Activated CD8-positive, alpha-beta memory T cell treated with anti-CD3 and anti-CD28 coated beads for 36 hours (primary cell): Measurements from ENCODE around the gene DDX42. TPM values are rescaled to one million over a fixed set of nuclear protein-coding genes. Genes with fewer than 3 reads are reported as not detected.

ENCODE experiments used
- CTCF ChIA-PET: fragments of 350-600 bp; sonication (Branson Sonifier 250); formaldehyde crosslinking; loops from one replicate; lab custom pipeline; 2021; ENCODE audit warnings: antibody characterized with exemption; lab: Charles Lee
- POLR2A ChIA-PET: fragments of 350-600 bp; sonication (Branson Sonifier 250); formaldehyde crosslinking; loops from one replicate; lab custom pipeline; 2021; ENCODE audit warnings: antibody characterized with exemption; lab: Charles Lee
- total RNA-seq, 2 experiments: library from RNA; stranded (reverse); gene quantifications; one replicate each; pipeline ENCODE4 v1.2.3, GENCODE V29; 2021

DDX42 gene
- total RNA-seq, 2 experiments from 2014 or later = 102 to 113 TPM

DNA sequence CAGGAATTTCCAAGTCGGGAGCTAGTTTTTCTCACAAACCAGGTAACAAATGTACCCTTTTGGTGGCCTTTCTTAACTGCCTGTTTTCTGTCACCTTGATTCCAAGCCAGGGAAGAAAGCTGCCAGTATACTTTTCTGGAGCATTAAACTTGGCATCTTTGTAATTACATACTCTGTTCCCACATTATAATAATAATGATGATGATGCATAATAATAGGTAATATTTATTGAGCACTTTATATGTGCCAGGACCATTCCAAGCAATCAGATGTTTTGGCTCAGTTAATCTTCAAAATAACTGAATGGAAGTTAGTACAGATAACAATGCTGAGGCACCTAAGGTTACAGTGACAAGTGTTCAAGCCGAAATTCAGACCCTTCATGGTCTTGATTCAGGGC, 42.2 kb downstream of the DDX42 start:
- ChIA-PET CTCF (no interaction called here), POLR2A (no interaction called here)

DNA sequence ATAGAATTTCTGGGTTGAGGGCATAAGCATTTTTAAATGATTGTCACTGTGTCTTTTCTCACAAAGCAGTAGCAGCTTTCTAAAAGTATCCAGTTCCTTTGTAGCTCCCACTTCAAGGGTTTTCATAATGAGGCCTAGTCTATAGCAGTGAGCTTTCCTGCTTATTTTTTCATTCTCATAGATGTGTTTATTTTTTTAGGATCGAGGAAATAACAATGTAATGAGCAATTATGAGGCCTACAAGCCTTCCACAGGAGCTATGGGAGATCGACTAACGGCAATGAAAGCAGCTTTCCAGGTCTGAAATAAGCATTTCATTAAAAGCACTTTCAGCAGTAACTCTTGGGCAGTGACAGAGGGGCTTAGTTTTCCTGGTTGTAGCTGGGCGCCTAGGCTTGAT, 42.7 kb downstream of the DDX42 start:
- POLR2A ChIA-PET = interaction anchor here (1.9 kb wide), 1 partner anchor 14 kb away, joined by 6 read pairs; no protein-coding TSS in a partner anchor

DNA sequence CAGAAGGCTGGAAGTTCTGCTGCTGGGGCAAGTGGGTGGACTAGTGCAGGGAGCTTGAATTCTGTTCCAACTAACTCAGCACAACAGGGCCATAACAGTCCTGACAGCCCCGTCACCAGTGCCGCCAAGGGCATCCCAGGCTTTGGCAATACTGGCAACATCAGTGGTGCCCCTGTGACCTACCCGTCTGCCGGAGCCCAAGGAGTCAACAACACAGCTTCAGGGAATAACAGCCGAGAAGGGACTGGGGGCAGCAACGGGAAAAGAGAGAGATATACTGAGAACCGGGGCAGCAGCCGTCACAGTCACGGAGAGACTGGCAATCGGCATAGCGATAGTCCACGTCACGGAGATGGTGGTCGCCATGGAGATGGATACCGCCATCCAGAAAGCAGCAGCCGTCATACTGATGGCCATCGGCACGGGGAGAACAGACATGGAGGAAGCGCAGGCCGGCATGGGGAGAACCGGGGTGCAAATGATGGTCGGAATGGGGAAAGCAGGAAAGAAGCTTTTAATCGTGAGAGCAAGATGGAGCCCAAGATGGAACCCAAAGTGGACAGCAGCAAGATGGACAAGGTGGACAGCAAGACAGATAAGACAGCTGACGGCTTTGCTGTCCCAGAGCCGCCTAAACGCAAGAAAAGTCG, 43.9 kb downstream of the DDX42 start:
- POLR2A ChIA-PET = interaction anchor here (0.6 to 1.9 kb wide), 2 partner anchors 13 to 44 kb away, joined by 3 to 6 read pairs; partner anchors contain the start of gene DDX42

More for the DNA sequence above, 42.7 kb downstream of the DDX42 start:
- CTCF ChIA-PET = no interaction called here

DNA sequence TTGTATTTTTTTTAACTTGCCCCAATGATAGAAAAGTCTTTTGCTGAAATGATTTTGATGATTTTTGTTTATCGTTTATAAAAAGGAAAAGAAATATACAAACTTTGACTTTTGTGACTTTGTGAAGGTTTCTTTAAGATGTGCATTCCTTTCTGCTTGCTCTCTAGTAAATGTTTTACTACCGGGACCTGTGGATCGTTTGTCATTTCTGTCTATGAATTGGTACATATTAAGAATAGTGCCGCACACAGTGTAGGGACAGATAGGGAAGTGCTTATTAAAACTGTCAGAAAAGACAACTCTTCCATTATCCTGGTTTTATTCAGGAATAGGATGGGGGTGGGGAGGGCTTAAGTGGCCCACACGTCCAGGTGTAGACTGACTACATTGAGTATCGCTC, 45.2 kb downstream of the DDX42 start:
- CTCF ChIA-PET = interaction anchor here (1.6 kb wide), 1 partner anchor 16 kb away, joined by 7 read pairs; no protein-coding TSS in a partner anchor
- POLR2A ChIA-PET = no interaction called here

More for the DNA sequence above, 43.9 kb downstream of the DDX42 start:
- CTCF ChIA-PET = interaction anchor here (1.6 kb wide), 1 partner anchor 17 kb away, joined by 7 read pairs; no protein-coding TSS in a partner anchor

DNA sequence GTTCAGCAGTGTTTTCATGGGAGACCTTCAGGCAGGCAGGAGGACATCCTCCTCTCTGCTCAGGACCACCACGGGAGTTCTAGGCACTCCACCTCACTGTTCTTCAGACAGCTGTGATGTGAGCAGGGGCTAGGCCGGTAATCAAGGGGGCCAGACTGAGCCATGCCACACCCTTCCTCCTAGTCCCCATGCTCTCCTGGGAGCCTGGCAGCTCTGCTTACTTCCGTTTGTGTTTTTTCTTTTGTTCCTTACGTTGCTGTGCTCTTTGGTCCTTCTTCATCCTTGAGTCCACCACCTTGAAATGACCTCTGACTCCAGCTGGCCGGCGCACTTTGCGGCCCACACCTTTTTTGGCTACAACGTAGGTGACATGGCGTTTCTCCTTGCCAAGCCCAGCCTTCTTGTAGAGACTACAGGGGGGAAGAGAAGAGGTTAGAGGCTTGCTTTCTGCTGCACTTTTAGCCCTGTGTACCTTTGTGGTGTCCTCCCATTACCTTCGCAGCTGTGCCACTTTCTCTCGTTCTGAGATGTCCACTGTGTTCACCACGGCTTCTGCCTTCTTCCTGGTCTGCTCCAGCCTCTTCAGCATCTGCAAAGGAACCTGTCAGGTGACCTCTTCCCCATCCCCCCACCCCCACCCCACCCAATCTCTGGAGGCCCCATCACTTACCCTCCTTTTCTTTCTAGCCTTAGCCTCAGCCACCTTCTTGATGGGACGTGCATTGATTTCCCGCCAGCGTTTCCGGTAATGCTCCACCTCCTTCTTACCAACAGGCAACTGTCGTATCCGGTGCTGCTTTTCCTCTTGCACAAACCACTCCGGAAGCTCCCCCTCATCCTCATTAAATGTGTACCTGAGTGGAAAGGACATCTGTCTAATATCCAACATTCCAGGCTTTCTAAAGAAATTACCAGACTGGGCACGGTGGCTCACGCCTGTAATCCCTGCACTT, 45.9 kb downstream of the DDX42 start:
- CTCF ChIA-PET = no interaction called here
- POLR2A ChIA-PET = no interaction called here

DNA sequence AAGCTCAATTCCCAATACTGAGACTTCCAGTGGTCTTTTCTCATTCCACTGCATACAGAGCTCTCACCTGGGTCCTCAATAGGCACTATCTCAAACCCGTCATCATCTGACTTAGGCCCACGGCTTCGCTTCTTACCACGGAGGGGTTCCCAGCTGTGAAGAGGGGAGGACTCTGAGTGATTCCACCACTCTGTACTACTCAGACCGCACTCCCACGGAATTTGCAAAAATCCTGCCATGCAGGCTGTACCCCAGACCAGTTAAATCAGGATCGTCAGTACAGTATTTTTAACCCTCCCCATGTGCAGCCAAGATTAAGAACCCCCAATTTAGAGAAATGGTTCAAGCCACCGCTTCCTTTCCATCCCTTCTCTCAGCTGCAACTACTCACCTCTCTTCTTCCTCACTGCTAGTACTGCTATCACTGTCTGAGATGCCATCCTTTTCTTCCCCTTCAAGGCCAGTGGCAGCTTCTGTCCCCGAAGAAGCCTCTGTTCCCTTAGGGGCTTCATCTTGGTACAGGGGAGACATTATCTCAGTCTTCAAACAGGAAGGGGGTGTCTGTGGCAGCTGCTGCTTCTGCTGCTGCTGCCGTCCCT, 47.1 kb downstream of the DDX42 start:
- POLR2A ChIA-PET = no interaction called here
- CTCF ChIA-PET = interaction anchor here (1.3 kb wide), 1 partner anchor 9 kb away, joined by 3 read pairs; no protein-coding TSS in a partner anchor

DNA sequence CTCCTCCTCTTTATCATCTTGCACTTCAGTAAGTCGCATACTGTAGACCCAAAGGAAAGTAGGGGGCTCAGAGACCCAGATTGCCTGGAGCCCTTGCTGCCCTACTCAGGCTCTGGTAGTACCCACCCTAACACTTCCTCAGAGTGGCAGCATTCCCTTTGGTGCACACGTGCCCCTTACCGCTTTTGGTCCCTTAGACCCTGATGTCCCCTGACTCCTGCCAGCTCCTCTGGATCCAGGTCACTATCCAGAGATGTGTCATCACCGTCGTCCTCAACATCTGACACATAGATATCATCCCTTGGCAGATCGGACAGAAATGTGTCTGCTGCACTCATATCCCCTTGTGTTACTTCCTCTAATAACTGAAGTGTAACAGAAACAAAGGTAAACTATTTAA, 47.8 kb downstream of the DDX42 start:
- ChIA-PET POLR2A (no interaction called here), CTCF (interaction anchor here (1.3 kb wide), 1 partner anchor 9 kb away, joined by 3 read pairs; no protein-coding TSS in a partner anchor)

DNA sequence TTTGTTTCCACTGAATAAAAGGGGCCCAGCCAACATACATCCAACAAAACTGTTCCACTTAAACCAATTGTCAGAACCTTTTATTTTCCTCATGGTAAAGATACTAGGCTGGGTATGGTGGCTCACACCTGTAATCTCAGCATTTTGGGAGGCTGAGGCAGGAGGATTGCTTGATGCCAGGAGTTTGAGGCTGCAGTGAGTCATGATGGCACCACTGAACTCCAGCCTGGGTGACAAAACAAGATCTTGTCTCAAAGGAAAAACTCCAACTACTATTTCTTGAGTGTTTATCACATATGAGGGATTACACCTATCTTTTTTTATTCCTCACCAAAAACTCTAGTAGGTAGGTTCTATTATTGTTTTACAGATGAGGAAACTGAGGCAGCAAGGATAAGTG, 48.6 kb downstream of the DDX42 start:
- POLR2A ChIA-PET = no interaction called here
- CTCF ChIA-PET = interaction anchor here (1.3 kb wide), 1 partner anchor 8 kb away, joined by 3 read pairs; no protein-coding TSS in a partner anchor

DNA sequence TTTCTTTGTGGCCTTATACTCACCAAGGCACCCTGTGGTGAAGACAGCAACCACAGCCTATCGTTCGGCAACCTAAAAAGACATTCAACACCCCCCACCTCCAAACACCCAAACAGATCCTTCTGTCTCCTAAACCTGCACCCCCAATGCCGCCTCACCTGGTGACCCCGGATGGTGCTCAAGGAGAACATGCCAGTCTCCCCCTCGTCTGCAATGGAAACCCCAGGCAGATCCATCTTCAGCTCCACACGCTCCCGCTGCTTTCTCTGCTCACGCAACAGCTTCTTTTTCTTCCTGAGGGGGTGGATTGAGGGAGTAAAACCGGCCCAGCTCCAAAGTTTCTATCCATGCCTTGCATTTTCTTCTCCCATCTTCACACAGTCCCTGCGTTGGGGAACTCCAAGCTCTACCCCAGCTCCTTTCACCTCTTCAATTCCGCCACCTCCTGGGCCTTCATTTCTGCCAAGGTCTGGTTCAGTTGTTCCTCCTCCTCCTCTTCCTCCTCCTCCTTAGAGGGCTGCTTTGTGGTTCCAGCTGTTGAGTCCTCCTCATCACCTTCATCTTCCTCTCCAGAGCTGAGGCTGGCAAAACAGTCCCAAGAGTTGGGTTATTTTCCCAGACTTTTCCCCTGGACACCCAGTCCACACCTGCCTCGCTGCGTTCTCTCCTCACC, 49.8 kb downstream of the DDX42 start:
- ChIA-PET POLR2A (interaction anchor here (0.5 kb wide), 2 partner anchors 14 to 21 kb away, joined by 3 to 4 read pairs; no protein-coding TSS in a partner anchor), CTCF (interaction anchor here (1.0 to 1.3 kb wide), 2 partner anchors 10 to 25 kb away, joined by 3 to 5 read pairs; no protein-coding TSS in a partner anchor)

DNA sequence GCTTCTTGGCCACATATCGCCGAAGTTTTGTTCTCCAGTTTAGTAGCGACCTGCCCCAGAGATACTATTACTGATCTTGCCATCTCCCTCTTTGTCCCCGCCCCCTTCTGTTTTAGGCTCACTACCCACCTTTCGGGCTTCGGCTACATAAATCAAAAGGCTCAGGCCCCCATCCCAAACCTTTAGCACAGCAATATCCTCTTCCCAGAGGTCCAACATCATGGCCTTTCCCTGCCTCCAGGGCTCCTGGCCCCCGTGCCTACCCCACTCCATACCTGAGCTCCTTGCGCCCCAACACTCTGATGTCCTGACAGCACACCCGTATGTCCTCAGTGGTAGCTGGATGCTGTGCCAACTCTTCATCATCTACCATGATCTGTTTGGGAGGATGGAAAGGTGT, 50.4 kb downstream of the DDX42 start:
- ChIA-PET POLR2A (interaction anchor here (0.5 kb wide), 2 partner anchors 14 to 22 kb away, joined by 3 to 4 read pairs; no protein-coding TSS in a partner anchor), CTCF (interaction anchor here (1.0 to 1.3 kb wide), 2 partner anchors 9 to 25 kb away, joined by 3 to 5 read pairs; no protein-coding TSS in a partner anchor)

DNA sequence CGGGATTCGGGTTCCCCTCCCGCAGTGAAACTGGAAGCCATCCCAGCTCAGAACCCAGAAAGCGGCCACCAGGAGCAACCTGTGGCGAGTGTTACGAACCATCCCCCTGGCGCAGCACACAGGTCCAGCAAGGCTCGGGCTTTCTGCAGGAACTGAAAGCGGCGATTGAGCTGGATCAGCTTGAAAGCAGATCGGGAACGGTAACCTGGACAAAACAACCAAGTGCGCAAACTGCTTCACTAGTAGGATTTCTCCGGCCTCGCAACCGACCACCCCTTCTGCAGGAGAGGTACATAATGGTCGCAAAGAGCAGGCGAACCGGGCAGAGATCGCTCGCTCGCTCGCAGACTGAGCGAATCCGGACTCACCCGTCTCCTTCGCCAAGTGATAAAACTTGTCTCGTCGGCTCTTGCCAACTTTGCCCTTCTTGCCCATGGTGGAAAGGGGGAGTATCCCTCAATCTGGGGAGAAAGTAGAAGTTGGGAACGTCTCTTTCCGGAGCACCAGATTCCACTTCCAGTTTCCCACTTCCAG, 52.6 kb downstream of the DDX42 start:
- ChIA-PET CTCF (interaction anchor here (1.5 kb wide), 1 partner anchor 14 kb away, joined by 4 read pairs; no protein-coding TSS in a partner anchor), POLR2A (interaction anchor here (0.6 to 3.5 kb wide), 6 partner anchors 14 to 128 kb away, joined by 3 to 18 read pairs (median 3); partner anchors contain the start of genes CCDC47, DDX42 and LIMD2)

DNA sequence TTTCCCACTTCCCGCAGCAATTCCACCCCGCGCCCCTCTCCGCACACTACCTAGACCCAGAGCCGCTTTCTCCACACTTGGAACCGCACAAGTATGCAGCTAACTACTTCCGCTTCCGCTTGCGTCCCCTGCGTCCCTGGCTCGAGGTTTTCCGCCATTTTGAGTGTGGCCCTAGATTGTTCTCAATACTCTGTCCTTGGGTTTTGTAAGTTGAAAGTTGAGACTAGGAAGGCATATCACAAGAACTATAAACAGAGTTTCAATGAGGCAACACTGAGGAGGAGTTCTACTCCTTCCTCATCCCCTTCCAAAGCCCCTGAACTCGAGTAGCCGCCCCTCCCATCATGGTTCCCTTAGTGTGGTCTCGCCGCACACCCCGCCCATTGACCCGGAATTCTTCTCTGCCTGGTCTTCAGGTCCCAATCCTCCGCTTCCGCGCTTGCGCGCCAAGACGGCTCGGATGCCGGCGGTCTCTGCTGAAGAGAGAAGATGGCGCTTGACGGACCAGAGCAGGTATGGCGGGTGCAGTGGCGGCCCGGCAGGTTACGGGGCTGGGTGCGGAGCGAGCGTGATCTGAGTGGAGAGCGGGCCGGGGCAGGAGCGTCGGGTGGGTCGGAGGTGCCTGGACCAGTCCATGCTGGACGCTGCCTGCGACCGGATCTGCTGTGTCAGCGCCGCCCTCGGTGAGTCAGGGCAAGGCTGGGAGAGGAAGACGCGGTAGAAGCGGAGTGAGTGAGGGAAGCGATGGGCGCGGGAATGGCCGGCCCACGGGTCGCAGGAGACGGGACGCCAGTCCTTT, 53.2 kb downstream of the DDX42 start, which contains the start of the genes FTSJ3 and PSMC5:
Gene FTSJ3 (minus strand): TSS at position 662 of the 799 bp plus-strand sequence. CDS start 761 bp downstream, outside the sequence.
Gene PSMC5 (plus strand): TSS at position 430 of the 799 bp plus-strand sequence. CDS start 60 bp downstream, at position 490.
- CTCF ChIA-PET = interaction anchor here (1.5 kb wide), 1 partner anchor 13 kb away, joined by 4 read pairs; no protein-coding TSS in a partner anchor
- POLR2A ChIA-PET = interaction anchor here (0.6 to 3.5 kb wide), 5 partner anchors 13 to 127 kb away, joined by 3 to 18 read pairs (median 3); partner anchors contain the start of genes CCDC47, DDX42 and LIMD2

DNA sequence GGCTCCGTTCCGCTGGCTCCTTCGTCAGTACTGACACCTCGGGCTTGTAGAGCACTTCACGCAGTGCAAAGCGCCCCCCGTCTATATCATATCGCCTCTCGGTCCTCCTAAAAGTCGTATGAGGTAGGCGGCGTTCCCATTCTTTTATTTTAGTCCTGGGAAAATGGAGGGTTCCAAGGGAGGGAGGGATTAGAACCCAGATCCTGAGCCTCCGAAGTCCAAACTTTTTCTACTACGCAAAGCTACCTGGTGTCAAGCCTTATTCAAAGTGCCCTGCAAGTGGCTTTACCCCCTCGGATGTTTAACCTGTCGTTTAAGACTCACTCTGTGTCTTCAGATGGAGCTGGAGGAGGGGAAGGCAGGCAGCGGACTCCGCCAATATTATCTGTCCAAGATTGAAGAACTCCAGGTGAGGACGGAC, 53.8 kb downstream of the DDX42 start:
- ChIA-PET POLR2A (interaction anchor here (0.6 to 3.5 kb wide), 3 partner anchors 14 to 56 kb away, joined by 3 to 18 read pairs (median 7); partner anchors contain the start of genes CCDC47 and DDX42), CTCF (interaction anchor here (1.2 to 1.4 kb wide), 2 partner anchors 12 to 20 kb away, joined by 4 to 6 read pairs; no protein-coding TSS in a partner anchor)

DNA sequence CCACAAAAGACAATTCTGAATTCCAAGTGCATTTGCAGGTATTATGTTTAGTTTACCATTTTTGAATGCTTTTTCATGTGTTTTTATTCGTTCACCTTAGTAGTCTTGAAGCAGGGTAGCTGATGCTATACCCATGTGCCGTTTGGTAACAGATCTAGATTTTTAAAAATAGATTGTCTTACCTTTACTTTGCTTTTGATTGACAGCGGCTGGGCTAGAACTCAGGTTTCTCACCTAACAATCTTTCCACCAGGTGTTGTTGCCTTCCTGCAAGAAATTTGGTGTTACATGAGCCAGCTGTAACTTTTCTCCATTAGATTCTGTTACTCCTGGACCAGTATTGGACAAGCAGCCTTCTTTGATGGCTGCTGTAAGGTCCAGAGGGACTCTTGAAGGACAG, 55.0 kb downstream of the DDX42 start:
- ChIA-PET CTCF (interaction anchor here (1.2 to 1.4 kb wide), 3 partner anchors 11 to 20 kb away, joined by 3 to 6 read pairs (median 4); no protein-coding TSS in a partner anchor), POLR2A (interaction anchor here (0.9 to 1.3 kb wide), 2 partner anchors 12 to 13 kb away, joined by 3 read pairs; no protein-coding TSS in a partner anchor)

DNA sequence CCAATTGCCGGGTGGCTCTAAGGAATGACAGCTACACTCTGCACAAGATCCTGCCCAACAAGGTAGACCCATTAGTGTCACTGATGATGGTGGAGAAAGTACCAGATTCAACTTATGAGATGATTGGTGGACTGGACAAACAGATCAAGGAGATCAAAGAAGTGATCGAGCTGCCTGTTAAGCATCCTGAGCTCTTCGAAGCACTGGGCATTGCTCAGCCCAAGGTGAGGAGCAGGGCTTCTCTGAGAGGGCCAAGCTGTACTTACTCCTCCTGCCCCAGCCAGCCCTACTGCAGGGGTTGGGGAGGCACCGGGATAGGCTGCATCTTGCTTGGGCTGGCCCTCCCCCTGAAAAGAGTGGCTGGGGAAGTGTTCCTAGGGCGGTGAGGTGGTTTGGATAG, 56.3 kb downstream of the DDX42 start:
- ChIA-PET POLR2A (interaction anchor here (1.1 to 2.1 kb wide), 5 partner anchors 10 to 57 kb away, joined by 3 to 6 read pairs (median 3); partner anchors contain the start of genes CCDC47 and SMARCD2), CTCF (interaction anchor here (1.1 to 1.6 kb wide), 4 partner anchors 8 to 405 kb away, joined by 3 read pairs; no protein-coding TSS in a partner anchor)
